IMR-90 (cell line): ENCODE data around the gene CDC42BPG.

Experiments used
- CEBPB ChIP-seq: IDR thresholded peaks from 2 replicates; pipeline ENCODE4 v1.6.1; 2012; ENCODE audit warnings: low read depth, low read length, improper control_type of control experiment
- POLR2A ChIP-seq: IDR thresholded peaks from 2 replicates; pipeline ENCODE4 v1.6.1; 2012; ENCODE audit warnings: mild to moderate bottlenecking, low read depth, low read length
- RCOR1 ChIP-seq: IDR thresholded peaks from 2 replicates; pipeline ENCODE4 v1.6.1; 2012; ENCODE audit warnings: mild to moderate bottlenecking, low read length, improper control_type of control experiment; ENCODE audit not compliant: insufficient replicate concordance
- RFX5 ChIP-seq: IDR thresholded peaks from 2 replicates; pipeline ENCODE4 v1.8.0; 2012; ENCODE audit warnings: low read depth, mild to moderate bottlenecking, low read length, moderate library complexity
- TF ChIP-seq, protein P1 (sequence below): conservative IDR thresholded peaks from 2 replicates; pipeline ENCODE4 v1.5.1; 2012; ENCODE audit warnings: mild to moderate bottlenecking, low read depth, low read length, improper control_type of control experiment

DNA sequence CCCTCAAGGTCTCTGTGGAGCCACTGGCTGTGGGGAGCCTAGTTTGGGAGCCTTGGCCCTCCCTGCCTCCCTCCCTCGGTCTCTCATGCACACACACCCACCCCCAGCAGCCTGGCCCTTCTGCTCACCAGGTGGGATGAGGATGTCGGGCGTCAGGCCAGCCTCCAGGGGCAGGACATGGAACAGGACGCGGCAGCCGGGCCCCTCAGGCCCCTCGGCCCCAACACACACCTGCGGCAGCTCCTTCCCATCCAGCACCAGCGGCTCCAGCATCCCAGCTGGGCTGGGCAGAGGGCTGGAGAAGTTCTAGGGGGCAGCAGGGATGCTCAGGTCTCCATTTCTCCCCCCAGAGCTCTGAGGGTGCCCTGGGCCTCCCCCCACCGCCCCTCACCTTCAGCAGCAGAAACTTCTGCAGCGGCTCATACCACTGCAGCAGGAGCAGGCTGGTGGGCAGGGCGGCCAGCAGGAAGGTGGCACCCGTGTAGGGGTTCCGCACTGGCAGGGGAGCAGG is 52.6 kb downstream of the CDC42BPG start:
- TF ChIP-seq RFX5 (no peak), CEBPB (no peak), RCOR1 (no peak), POLR2A (no peak)
- TF ChIP-seq, protein P1, sequence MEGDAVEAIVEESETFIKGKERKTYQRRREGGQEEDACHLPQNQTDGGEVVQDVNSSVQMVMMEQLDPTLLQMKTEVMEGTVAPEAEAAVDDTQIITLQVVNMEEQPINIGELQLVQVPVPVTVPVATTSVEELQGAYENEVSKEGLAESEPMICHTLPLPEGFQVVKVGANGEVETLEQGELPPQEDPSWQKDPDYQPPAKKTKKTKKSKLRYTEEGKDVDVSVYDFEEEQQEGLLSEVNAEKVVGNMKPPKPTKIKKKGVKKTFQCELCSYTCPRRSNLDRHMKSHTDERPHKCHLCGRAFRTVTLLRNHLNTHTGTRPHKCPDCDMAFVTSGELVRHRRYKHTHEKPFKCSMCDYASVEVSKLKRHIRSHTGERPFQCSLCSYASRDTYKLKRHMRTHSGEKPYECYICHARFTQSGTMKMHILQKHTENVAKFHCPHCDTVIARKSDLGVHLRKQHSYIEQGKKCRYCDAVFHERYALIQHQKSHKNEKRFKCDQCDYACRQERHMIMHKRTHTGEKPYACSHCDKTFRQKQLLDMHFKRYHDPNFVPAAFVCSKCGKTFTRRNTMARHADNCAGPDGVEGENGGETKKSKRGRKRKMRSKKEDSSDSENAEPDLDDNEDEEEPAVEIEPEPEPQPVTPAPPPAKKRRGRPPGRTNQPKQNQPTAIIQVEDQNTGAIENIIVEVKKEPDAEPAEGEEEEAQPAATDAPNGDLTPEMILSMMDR, result no peak
